NCI-H1417 (cell line): Measurements from ENCODE around the gene VPS29.
"Not testable (repeated sequence)": the region's sequence is repeated elsewhere in the genome, so short reads cannot be mapped to it uniquely, and the experiment has no call there.

Source experiments
- DNase-seq, 3 experiments: peaks; one replicate each; lab custom pipeline; 2025; lab: John Stamatoyannopoulos, UW

Gene VPS29

DNA sequence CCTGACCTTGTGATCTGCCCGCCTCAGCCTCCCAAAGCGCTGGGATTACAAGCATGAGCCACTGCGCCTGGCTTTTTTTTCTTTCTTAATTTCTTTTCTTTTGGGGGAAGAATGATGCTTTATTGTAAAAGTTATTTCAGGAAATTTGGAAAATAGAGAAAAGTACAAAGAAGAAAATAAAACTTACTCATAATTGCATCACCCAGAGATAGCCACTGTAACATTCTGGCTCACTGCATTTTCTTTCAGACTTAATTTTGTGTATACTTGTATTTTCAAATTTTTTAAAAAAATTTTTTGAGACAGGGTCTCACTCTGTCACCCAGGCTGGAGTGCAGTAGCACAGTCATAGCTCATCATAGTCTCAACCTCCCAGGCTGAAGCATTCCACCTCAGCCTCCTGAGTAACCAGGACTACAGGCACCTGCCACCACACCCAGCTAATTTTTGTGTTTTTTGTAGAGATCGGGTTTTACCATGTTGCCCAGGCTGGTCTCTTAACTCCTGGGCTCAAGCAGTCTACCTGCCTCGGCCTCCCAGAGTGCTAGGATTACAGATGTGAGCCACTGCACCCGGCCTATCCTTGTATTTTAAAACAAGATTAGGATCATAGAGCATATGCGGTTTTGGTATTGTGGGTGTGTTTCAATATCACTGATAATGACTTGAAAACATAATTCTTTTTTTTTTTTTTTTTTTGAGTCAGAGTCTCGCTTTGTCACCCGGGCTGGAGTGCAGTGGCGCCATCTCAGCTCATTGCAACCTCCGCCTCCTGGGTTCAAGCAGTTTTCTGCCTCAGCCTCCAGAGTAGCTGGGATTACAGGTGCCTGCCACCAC is 19.2 kb upstream of the VPS29 start:
- not testable (repeated sequence) for DNase-seq

DNA sequence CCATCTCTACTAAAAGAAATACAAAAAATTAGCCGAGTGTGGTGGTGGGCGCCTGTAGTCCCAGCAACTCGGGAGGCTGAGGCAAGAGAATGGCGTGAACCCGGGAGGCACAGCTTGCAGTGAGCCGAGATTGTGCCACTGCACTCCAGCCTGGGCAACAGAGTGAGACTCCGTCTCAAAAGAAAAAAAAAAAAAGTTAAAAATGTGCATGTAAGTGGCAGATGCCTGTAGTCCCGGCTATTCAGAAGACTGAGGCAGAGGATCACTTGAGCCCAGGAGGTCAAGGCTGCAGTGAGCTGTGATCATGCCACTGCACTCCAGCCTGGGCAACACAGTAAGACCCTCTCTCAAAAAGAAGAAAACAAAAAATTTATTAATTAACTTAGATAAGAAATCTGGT is 16.1 kb upstream of the VPS29 start:
- not testable (repeated sequence) for DNase-seq

DNA sequence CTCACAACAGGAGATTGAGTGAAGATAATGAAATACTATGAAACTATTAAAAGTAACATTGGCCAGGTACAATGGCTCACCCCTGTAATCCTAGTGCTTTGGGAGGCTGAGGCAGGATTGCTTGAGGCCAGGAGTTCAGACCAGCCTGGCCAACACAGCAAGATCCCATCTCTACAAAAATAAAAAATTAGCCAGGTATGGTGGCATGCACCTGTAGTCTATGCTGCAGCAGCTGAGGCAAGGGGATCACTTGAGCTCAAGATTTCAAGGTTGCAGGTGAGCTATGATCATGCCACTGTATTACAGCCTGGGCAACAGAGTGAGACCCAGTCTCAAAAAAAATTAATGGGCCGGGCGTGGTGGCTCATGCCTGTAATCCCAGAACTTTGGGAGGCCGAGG is 15.1 kb upstream of the VPS29 start:
- DNase-seq, result no peak

DNA sequence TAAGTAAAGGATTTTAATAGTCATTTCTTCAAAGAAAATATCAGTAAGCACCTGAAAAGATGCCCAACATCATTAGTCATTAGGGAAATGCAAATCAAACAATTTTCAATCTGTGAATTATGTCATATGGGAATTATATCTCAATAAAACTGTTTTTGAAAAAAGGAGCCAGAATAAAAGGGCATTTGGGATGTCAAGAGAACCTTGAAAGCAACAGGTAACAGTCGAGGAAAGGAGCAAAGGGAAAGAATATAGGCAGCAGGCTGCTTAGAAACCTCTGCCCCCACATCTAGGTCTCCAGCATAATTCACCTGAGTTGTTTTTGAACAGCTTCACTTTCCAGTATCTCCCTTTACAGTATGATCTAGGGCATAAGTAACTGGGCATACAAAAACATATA is 12.5 kb upstream of the VPS29 start:
- no peak for DNase-seq

DNA sequence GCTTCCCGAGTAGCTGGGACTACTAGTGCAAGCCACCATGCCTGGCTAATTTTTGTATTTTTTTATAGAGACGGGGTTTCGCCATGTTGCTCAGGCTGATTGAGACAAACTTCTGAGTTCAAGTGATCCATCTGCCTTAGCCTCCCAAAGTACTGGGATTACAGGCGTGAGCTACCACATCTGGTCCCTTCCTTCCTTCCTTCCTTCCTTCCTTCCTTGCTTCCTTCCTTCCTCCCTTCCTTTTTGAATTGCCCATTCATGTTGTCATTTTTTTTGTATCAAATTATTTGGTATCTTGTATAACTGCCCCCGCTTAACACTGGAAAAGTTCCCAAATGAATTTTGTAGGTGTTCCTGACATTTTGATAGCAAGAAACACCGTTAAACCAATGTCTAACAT is 11.9 kb upstream of the VPS29 start:
- no peak for DNase-seq

DNA sequence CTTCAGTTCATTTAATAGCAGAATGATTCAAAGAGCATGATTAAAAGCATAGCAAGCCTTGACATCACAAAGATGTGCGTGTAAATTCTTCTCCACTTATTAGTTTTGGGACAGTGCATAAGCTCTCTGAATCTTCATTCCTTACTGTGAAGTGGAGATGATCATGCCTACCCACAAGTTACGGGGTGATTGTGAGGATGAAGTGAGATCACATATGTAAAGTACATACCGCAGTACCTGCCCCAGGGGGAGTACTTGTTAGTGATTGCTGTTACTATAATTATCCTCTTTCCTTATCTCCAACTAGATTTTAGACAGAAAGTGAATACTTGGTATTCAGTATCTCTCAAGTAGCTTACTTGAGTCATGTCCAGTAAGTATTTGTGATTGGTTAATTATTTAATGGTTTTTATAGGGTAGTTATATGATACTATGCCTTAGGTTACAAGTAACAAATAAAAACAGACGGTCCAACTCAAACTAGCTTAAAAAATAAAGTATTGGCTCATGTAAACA is 6.2 kb upstream of the VPS29 start:
- DNase-seq, result no peak

DNA sequence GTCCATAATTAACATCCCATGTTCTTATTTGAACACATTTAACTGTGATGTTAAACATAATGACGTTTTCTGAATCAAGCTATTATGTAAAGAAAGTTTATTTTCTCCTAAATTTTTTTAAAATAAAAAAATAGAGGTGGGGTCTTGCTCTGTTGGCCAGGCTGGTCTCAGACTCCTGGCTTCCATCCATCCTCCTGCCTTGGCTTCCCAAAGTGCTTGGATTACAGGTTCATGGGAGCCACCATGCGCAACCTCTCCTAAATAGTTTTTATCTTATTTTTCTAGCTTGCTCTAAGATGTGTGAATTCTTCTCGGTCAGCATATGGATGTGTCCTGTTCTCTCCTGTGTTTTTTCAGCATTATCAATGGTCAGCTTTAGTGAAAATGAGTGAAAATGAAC is 3.4 kb upstream of the VPS29 start:
- DNase-seq, result no peak

DNA sequence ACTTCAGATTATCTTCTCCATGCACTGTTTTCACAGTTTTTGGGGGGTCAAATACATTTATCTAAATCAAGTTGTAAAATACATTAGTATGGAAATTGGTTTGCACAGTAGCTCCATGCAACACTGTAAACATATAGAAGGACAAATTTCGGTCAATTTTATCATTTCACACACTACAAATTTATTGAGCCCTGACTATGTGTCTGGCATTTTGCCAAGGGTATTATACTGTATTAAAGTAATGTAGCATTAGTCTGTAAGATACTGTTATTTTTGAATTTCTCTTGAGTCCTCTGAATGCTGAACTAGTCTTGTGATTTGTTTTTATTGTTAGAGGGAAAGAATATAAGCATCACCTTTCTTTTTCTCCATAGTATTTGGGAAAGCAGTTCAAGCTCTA is 1.5 kb upstream of the VPS29 start:
- DNase-seq, result peak in 1 of 3 experiments; percentile 29

DNA sequence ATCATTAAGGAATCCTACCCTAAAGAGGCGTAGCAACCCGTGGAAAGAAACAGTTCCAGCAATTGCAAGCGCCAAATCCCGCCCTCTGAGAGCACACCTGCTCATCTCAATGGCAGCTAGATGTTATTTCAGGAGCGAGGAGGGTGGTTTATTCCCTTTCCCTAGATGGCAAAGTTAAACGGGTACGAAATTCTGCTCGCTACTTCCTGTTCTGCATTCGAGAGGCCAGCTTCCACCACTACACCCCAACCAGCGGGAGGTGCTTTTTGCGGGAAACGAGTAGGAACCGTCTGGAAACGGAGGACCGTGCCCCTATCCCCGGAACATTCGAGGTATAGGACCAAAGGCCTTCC is 536 bp downstream of the VPS29 start:
- DNase-seq, result peak in 2 of 3 experiments; percentile 60 to 87

DNA sequence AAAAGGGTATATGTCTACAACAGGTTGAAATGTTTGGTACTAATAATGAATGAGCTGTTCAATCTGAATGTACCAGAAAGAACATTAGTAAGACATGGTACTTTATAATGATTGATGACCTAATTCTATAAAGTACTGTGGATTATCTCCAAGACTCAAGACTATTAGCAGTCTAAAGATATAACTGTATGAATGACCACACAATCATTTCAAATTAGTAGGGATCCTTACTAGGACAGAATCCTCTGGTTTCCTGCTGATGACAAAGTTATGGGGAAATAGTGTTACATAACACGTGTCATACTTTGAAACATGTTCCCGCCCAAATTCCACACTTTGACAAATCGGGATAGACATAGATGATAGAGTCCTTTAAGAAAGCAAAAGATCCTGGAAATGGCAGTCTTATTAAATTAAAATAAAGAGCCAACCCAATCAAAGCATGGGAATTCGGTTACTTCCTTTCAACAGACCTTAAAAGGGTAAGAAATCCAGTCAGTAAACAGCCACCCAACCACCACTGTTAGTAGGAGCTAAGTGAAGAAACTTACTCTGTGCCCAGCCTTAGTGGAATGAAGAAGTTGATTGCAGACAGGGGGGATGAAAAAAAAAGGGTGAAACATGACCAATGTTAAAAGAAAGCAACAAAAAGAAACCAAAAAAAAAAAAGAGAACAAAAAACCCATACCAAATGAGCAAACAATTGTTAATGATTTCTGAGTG is 2.8 kb downstream of the VPS29 start:
- no peak for DNase-seq

DNA sequence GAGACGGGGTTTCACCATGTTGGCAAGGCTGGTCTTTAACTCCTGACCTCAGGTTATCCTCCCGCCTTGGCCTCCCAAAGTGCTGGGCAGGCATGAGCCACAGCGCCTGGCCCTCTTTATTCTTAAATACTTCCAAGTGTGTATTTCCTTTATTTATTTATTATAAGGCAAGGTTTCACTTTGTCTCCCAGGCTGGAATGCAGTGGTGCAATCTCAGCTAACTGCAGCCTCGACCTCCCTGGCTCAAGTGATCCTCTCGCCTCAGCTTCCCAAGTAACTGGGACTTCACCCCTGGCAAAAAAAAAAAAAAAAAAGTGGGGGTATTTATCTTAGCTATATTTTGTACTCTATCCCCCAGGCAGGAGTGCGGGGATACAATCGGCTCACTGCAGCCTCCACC is 26.5 kb downstream of the VPS29 start:
- no peak for DNase-seq

DNA sequence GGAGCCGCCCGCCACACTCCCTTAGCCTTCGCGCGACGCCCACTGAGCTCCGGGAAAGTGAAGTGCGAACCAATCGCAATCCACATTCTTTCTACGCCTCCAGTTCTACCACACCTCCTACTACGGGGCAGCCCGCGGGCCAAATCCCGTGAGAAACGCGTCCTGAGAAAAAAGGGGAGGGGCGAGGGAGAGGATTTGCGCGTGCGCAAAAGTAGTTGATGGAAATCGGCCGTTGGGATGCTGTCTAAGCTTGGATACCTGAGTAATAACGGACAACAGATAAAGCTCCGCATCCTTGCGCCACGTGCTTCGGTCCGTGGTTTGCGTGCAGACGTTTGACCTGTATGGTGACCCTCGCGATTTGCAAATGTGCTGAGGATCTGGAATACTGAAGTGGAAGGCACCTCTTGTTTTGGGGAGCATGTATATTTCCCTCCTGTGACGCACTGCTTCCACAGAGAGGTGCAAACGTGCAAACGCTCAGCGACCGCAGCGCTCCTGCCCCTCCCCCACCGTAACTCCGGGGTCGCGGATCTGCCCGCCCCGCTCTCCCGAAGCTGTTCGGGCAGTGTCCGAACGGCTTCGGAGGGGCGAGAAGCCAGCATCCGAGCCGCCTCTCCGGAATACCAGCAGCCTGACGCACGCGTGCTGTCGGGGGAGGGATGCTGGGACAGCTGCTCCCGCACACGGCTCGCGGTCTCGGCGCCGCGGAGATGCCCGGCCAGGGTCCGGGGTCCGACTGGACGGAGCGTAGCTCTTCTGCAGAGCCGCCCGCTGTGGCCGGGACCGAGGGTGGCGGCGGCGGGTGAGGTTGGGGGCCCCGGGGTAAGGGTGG is 33.5 kb downstream of the VPS29 start, which contains the start of the genes FAM216A and GPN3:
TSS of gene FAM216A (plus strand) at position 632 of the 835 bp plus-strand sequence. CDS start at position 663, 31 bp downstream.
TSS of gene GPN3 (minus strand) at position 44 of the 835 bp plus-strand sequence. CDS start 54 bp downstream, outside the sequence.
- peak; percentile 100 for DNase-seq

DNA sequence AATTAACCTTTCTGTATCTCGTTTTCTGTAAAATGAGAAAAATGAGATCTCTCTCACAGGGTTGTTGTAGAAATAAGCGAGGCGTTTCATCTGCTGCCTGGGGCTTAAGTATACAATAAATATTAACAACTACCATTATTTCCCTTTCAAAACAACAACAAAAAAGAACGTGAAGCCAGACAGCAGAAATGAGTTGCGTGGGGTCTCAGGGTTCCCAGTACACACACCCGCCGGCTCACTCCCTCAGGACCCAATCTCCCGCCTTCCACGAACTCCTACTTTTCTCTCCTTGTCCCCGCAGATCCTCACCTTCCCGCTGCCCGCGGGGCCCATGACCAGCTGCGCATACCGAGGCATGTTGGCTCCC is 34.1 kb downstream of the VPS29 start:
- no peak for DNase-seq

DNA sequence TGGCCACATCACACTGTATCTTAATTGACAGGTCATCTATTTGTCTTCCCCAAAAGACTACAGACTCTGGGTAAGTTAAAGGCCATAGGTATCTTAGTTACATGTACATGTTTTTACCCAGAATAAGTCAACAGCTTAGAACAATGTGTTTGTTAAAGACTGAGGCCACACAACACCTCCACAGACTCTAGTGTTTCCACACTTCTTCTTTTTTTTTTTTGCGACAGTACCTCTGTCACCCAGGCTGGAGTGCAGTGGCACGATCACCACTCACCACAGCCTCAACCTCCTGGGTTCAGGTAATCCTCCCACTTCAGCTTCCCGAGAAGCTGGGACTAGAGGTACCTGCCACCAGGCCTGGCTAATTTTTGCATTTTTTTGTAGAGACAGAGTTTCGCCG is 35.1 kb downstream of the VPS29 start:
- no peak for DNase-seq

DNA sequence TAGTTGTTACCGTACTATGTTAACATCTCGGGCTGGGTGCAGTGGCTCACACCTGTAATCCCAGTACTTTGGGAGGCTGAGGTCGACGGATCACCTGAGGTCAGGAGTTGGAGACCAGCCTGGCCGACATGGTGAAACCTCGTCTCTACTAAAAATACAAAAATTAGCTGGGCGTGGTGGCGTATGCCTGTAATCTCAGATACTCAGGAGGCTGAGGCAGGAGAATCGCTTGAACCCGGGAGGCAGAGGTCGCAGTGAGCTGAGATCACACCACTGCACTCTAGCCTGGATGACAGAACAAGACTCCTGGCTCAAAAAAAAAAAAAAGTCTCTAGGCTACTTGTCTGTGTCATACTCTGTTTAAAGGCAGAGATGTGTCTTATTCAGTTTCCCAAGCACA is 36.1 kb downstream of the VPS29 start:
- DNase-seq, result not testable (repeated sequence)

DNA sequence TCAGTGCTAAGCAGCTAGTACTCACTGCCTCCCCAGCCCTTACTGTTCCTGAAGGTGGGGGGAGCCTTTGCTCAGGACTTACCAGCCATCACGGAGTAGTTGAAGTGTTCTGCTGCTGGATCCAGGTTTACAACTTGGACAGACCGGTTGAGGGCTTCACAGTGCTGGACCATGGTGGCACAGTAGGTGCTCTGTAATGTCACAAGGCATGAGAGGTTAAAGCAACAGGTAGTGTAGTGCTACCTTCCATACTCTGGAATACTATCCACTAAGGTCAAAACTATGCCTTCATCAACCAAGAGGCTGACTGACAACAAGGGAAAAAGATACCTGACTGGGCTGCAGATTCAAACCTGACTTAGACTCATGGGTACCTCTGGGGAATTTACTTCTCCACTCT is 36.9 kb downstream of the VPS29 start:
- no peak for DNase-seq

DNA sequence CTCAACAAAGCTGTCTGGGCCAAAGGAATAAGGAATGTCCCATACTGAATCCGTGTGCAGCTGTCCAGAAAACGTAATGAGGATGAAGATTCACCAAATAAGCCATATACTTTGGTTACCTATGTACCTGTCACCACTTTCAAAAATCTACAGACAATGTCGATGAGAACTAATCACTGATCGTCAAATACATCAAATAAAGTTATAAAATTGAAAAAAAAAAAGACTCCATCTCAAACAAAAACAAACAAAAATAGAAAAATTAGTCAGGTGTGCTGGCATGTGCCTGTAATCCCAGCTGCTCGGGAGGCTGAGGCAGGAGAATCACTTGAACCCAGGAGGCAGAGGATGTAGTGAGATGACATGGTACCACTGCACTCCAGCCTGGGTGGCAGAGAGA is 40.7 kb downstream of the VPS29 start:
- DNase-seq, result not testable (repeated sequence)

DNA sequence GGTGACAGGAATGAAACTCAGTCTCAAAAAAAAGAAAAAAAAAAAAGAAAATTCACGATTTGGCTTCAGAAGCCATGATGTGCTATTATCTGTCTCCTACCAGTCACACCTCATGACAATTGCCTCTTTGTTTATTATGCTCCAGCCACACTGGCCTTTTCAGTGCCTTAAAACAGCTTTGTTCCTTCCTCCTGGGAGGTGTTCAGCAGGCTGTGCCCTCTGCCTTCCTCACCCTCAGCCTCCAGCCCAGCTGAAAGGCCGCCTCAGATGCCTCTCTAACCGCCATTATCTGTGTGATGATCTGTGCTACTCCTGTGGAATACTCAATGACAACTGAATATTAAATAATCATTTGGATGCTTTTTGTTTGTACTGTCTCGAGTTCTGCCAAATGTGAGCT is 43.2 kb downstream of the VPS29 start:
- no peak for DNase-seq

DNA sequence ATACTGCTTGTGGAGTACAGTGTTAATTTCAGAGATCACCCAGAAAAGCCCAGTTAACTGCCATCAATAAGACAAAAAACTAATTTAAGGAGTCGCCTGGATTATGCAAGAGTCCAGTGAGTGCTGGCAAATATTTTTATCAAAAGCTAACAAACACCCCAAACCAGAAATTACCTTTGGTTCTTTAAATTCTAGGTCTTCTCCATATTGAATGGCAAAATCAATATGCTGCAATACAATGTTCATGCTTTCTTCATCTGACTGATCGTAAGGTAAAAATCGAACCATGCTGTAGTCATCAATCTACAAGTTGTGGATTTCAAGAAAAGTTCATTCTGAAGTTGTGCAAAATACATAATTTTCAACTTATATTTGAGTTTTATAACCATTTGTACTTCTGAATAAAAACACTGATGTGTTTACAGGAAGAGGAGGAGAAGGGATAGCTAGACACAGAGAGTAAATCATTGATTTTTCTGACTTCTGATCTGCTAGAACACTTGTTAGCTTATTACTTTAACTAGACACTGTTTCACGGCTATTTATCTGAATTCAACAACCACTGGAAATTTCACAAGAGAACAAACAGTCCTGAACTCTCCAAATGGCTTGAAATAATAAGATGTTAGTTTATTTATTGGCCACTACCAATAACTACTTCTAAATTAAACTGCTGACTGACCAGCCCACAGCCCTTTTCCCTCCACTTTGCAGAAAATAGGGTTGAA is 48.2 kb downstream of the VPS29 start:
- DNase-seq, result no peak

DNA sequence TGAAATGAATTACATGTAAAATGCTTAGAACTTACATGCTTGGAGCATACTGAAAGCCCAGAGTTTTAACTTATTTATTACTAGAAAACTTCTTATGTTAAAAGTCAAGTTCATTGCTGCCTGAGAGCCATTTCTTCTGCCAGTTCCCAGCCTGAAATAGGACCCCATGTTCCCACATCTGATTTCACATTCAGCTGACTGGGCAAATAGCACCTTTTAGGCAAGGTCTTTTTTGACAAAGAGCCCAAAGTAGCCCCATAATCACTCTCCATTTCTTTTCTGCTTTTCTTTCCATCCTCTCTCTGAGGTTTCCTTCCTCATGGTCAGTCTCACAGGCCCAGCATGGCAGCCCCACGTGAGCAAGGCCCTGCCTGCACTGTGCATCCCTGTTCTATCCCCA is 50.6 kb downstream of the VPS29 start:
- DNase-seq, result no peak

DNA sequence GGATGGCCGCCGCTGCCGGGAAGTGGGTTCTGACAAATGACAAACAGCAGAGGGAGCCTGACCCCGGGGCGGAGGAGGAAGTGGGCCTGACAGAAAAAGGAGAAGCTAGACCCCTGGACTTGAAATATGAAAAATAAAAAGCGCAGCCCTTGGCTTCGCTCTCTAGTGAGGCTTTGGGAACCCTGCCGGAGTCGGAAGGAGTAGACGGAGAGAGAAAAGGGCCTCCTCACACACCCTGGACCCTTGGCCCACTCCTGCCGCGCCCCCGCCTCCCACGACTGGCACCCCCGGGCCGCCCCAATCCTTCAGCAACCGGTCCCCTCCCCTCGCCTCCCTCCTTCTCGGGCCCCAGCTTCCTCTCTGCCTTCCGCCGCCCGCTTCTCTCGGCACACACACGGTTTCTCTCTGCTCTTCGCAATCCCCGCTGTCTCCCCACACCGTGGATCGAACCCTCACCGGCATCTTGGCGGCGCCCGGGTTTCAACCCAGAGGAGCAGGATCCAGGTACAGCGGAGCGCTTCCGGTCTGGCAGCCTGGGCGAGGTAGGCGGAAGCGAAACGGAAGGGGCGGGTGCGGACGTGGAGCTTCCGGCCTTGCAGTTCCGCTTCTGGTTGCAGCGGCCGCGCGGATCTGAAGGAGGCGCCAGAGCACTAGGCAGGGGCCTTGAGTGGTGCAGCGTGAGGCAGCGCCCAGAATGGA is 52.0 kb downstream of the VPS29 start, which contains the start of gene ARPC3:
TSS of gene ARPC3 (minus strand) at position 539 of the 699 bp plus-strand sequence. CDS start at position 462, 77 bp downstream.
- DNase-seq, result peak; percentile 95 to 97 (median 96)
